ENCODE data around the gene CSAG3.
"Not testable (repeated sequence)": the region's sequence is repeated elsewhere in the genome, so short reads cannot be mapped to it uniquely, and the experiment has no call there.

The CSAG3 gene

DNA sequence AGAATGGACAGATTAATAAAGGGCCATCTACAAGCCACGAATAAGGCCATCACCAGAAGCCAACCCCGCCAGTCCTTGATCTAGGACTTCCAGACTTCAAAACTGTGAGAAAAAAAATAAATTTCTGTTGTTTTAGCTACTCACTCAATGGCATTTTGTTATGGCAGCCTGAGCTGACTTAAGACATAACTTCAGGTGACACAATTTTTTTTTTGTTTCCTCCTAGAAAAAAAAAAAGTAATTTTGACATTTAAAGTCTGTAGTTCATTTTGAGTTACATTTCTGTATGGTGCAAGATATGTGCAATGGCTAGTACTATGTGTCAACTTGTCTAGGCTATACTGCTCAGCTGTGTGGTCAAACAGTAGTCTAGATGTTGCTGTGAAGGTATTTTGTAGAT, at the start of gene CSAG3:
TSS of gene CSAG3 (plus strand) at position 301 of the 400 bp plus-strand sequence.
- DNase-seq (ENCODE audit: low read depth) = not testable (repeated sequence)

DNA sequence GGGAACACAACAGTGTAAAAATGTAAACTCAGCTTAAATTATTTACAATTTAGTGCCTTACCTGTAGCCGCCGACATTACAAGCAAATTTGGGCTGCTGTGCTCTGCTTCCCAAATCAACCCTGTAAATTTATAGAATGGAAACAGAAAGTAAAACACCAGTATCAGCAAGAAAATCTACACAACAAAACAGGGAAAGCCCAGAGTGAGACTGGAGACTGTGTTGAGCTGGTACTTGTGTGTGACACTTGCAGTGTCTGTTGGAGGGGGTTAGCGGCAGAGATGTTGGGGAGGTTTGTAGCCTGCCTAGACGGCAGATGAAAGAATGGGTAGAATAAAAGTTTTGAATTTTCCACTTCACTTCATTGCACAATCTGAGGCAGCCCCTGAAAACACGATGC, 45.8 kb upstream of the CSAG3 start:
- not testable (repeated sequence) for DNase-seq (ENCODE audit: low read depth)

DNA sequence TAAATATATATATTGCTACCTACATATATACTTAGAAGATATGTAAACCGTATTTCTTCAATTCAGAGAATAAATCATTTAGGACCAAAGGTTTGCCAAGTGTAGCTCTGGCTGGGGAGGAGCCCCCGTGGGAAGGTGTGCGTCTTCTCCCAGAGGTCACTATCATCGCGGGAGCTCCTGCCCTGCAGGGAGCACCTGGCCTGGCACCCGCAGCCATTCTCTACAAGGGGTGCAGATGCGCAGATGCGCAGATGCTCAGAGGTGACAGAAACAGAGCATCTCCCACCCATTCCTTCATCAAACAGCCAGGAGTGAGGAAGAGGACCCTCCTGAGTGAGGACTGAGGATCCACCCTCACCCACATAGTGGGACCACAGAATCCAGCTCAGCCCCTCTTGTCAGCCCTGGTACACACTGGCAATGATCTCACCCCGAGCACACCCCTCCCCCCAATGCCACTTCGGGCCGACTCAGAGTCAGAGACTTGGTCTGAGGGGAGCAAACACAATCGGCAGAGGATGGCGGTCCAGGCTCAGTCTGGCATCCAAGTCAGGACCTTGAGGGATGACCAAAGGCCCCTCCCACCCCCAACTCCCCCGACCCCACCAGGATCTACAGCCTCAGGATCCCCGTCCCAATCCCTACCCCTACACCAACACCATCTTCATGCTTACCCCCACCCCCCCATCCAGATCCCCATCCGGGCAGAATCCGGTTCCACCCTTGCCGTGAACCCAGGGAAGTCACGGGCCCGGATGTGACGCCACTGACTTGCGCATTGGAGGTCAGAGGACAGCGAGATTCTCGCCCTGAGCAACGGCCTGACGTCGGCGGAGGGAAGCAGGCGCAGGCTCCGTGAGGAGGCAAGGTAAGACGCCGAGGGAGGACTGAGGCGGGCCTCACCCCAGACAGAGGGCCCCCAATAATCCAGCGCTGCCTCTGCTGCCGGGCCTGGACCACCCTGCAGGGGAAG, 44.9 kb upstream of the CSAG3 start, which contains the start of gene MAGEA2B:
TSS of gene MAGEA2B (plus strand) at position 814 of the 973 bp plus-strand sequence. CDS start 2,479 bp downstream, outside the sequence.
- DNase-seq (ENCODE audit: low read depth) = not testable (repeated sequence)

DNA sequence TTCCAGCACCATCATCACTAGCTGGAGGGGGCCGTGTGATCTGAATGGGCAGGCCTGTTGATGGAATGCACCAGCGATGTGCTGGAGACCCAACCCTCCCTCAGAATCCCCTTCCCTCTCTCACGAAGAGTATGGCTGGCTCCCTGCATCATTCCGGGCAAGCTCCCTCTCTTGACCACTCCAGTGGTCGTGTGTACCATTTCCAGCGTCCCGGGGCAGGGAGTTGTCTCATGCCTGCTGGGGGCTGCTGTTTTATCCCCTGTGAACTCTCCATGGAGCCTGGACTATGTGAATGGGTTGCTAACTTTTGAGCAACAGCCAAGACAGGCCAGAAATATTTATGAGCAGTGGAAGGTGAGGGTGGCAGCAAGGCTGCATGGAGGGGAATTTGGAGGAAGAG, 33.6 kb upstream of the CSAG3 start:
- DNase-seq (ENCODE audit: low read depth) = no peak

DNA sequence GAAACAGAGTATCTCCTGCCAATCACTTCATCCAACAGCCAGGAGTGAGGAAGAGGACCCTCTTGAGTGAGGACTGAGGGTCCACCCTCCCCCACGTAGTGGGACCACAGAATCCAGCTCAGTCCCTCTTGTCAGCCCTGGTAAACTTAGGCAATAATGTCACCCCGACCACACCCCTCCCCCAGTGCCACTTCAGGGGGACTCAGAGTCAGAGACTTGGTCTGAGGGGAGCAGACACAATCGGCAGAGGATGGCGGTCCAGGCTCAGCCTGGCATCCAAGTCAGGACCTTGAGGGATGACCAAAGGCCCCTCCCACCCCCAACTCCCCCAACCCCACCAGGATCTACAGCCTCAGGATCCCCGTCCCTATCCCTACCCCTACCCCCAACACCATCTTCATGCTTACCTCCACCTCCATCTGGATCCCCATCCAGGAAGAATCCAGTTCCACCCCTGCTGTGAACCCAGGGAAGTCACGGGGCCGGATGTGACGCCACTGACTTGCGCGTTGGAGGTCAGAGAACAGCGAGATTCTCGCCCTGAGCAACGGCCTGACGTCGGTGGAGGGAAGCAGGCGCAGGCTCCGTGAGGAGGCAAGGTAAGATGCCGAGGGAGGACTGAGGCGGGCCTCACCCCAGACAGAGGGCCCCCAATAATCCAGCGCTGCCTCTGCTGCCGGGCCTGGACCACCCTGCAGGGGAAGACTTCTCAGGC, 25.6 kb upstream of the CSAG3 start, which contains the start of the genes CSAG1 and MAGEA12:
TSS of gene CSAG1 (minus strand) at position 461 of the 715 bp plus-strand sequence. CDS start 1,261 bp downstream, outside the sequence.
TSS of gene MAGEA12 (plus strand) at position 497 of the 715 bp plus-strand sequence. CDS start 2,405 bp downstream, outside the sequence.
- no peak for DNase-seq (ENCODE audit: low read depth)

DNA sequence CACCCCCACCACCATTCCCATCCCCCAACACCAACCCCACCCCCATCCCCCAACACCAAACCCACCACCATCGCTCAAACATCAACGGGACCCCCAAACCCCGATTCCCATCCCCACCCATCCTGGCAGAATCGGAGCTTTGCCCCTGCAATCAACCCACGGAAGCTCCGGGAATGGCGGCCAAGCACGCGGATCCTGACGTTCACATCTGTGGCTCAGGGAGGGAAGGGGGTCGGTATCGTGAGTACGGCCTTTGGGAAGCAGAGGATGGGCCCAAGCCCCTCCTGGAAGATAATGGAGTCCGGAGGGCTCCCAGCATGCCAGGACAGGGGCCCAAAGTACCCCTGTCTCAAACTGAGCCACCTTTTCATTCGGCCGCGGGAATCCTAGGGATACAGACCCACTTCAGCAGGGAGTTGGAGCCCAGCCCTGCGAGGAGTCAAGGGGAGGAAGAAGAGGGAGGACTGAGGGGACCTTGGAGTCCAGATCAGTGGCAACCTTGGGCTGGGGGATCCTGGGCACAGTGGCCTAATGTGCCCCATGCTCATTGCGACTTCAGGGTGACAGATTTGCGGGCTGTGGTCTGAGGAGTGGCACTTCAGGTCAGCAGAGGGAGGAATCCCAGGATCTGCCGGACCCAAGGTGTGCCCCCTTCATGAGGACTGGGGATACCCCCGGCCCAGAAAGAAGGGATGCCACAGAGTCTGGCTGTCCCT, 24.7 kb upstream of the CSAG3 start:
- not testable (repeated sequence) for DNase-seq (ENCODE audit: low read depth)

DNA sequence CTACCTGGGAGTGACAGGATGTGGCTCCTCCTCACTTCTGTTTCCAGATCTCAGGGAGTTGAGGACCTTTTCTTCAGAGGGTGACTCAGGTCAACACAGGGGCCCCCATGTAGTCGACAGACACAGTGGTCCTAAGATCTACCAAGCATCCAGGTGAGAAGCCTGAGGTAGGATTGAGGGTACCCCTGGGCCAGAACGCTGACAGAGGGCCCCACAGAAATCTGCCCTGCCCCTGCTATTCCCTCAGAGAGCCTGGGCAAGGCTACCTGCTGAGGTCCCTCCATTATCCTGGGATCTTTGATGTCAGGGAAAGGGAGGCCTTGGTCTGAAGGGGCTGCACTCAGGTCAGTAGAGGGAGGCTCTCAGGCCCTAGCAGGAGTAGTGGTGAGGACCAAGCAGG, 23.9 kb upstream of the CSAG3 start:
- no peak for DNase-seq (ENCODE audit: low read depth)

DNA sequence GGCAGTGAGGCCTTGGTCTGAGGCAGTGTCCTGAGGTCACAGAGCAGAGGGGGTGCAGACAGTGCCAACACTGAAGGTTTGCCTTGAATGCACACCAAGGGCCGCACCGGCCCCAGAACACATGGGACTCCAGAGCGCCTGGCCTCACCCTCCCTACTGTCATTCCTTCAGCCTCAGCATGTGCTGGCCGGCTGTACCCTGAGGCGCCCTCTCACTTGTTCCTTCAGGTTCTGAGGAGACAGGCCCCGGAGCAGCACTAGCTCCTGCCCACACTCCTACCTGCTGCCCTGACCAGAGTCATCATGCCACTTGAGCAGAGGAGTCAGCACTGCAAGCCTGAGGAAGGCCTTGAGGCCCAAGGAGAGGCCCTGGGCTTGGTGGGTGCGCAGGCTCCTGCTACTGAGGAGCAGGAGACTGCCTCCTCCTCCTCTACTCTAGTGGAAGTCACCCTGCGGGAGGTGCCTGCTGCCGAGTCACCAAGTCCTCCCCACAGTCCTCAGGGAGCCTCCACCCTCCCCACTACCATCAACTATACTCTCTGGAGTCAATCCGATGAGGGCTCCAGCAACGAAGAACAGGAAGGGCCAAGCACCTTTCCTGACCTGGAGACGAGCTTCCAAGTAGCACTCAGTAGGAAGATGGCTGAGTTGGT, 23.0 kb upstream of the CSAG3 start:
- no peak for DNase-seq (ENCODE audit: low read depth)

DNA sequence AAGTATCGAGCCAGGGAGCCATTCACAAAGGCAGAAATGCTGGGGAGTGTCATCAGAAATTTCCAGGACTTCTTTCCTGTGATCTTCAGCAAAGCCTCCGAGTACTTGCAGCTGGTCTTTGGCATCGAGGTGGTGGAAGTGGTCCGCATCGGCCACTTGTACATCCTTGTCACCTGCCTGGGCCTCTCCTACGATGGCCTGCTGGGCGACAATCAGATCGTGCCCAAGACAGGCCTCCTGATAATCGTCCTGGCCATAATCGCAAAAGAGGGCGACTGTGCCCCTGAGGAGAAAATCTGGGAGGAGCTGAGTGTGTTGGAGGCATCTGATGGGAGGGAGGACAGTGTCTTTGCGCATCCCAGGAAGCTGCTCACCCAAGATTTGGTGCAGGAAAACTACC, 22.5 kb upstream of the CSAG3 start:
- DNase-seq (ENCODE audit: low read depth) = not testable (repeated sequence)

DNA sequence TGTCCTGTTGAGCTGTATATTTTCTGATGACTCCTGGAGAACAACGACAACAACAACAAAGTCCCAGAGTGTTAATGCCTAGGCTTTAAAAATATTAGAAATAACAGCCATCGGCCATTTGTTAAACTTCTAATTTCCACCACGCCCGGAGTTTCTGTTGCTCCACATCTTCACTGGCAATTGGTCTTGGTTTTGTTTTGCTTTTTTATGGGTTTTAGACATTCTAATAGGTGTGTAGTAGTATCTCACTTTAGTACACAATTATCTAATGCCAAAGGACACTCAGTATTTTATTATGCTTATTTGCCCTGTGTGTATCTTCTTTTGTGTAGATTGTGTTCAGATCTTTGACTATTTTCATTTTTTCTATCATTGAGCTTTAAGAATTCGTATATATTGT, 20.5 kb upstream of the CSAG3 start:
- DNase-seq (ENCODE audit: low read depth) = no peak

DNA sequence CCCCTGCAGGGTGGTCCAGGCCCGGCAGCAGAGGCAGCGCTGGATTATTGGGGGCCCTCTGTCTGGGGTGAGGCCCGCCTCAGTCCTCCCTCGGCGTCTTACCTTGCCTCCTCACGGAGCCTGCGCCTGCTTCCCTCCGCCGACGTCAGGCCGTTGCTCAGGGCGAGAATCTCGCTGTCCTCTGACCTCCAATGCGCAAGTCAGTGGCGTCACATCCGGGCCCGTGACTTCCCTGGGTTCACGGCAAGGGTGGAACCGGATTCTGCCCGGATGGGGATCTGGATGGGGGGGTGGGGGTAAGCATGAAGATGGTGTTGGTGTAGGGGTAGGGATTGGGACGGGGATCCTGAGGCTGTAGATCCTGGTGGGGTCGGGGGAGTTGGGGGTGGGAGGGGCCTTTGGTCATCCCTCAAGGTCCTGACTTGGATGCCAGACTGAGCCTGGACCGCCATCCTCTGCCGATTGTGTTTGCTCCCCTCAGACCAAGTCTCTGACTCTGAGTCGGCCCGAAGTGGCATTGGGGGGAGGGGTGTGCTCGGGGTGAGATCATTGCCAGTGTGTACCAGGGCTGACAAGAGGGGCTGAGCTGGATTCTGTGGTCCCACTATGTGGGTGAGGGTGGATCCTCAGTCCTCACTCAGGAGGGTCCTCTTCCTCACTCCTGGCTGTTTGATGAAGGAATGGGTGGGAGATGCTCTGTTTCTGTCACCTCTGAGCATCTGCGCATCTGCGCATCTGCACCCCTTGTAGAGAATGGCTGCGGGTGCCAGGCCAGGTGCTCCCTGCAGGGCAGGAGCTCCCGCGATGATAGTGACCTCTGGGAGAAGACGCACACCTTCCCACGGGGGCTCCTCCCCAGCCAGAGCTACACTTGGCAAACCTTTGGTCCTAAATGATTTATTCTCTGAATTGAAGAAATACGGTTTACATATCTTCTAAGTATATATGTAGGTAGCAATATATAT, 5.0 kb upstream of the CSAG3 start, which contains the start of gene MAGEA2:
TSS of gene MAGEA2 (minus strand) at position 157 of the 965 bp plus-strand sequence. CDS start 2,479 bp downstream, outside the sequence.
- DNase-seq (ENCODE audit: low read depth) = not testable (repeated sequence)

DNA sequence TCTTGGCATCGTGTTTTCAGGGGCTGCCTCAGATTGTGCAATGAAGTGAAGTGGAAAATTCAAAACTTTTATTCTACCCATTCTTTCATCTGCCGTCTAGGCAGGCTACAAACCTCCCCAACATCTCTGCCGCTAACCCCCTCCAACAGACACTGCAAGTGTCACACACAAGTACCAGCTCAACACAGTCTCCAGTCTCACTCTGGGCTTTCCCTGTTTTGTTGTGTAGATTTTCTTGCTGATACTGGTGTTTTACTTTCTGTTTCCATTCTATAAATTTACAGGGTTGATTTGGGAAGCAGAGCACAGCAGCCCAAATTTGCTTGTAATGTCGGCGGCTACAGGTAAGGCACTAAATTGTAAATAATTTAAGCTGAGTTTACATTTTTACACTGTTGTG, 4.1 kb upstream of the CSAG3 start:
- DNase-seq (ENCODE audit: low read depth) = not testable (repeated sequence)

DNA sequence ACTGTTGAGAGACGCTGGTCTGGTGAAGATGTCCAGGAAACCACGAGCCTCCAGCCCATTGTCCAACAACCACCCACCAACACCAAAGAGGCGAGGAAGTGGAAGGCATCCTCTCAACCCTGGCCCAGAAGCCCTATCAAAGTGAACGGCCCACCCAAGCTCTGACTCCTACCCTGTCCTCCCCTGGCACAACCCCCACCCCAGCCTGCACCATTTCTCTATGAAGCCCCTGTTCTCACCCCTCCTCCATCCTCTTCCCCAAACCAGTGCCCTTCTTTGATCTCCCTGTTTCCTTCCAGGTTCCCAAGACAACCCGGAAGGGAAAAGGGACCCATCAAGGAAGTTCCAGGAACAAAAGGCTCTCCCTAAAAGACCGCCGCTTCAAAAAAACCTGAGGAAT, 526 bp downstream of the CSAG3 start:
- DNase-seq (ENCODE audit: low read depth) = not testable (repeated sequence)

DNA sequence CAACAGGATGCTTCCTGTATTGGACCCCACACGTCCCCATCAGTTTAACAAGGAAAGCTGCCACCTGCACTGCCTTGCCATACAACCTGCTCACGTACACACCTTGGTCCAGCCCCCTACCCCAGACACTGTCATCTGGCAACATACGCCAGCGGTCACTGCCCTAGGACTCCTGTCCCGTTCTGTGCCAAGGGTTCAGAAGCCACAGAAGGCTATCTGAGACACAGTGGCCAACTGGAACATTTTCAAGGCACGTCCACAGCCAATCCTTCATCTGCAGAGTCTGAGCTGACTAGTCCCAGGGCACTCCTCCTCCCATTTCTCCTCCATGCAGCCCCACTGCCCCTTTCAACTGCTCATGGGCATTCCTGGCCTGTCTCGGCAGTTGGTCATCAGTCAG, 2.6 kb downstream of the CSAG3 start:
- not testable (repeated sequence) for DNase-seq (ENCODE audit: low read depth)

DNA sequence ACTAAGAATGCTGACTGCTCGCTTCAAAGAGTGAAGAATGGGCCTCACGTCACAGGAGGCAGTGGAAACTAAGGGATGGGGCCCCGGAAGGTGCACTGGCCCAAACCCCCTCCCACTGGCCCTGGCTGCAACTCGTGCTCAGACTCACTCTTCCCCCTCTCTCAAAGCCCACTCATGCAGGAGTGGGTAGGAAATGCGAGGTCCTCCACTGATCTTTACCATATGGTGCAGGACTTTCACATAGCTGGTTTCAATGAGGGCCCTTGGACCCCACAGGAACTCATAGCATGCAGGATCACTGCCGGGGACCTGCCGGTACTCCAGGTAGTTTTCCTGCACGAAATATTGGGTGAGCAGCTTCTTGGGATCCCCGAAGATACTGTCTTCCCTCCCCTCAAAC, 7.5 kb downstream of the CSAG3 start:
- DNase-seq (ENCODE audit: low read depth) = not testable (repeated sequence)

DNA sequence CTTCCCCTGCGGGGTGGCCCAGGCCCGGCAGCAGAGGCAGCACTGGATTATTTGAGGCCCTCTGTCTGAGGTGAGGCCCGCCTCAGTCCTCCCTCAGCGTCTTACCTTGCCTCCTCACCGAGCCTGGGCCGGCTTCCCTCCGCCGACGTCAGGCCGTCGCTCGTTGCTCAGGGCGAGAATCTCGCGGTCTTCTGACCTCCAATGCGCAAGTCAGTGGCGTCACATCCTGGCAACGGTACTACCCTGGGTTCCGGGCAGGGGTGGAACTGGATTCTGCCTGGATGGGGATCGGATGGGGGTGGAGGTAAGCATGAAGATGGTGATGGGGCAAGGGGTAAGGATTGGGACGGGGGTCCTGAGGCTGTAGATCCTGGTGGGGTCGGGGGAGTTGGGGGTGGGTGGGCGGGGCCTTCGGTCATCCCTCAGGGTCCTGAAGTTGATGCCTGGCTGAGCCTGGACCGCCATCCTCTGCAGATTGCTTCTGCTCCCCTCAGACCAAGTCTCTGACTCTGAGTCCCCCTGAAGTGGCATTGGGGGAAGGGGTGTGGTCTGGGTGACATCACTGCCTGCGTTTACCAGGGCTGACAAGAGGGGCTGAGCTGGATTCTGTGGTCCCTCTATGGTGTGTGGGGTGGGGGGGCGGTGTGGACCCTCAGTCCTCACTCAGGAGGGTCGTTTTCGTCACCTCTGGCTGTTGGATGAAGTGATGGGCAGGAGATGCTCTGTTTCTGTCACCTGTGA, 10.7 kb downstream of the CSAG3 start, which contains the start of gene MAGEA6:
TSS of gene MAGEA6 (minus strand) at position 141 of the 741 bp plus-strand sequence. CDS start 2,039 bp downstream, outside the sequence.
- DNase-seq (ENCODE audit: low read depth) = not testable (repeated sequence)

DNA sequence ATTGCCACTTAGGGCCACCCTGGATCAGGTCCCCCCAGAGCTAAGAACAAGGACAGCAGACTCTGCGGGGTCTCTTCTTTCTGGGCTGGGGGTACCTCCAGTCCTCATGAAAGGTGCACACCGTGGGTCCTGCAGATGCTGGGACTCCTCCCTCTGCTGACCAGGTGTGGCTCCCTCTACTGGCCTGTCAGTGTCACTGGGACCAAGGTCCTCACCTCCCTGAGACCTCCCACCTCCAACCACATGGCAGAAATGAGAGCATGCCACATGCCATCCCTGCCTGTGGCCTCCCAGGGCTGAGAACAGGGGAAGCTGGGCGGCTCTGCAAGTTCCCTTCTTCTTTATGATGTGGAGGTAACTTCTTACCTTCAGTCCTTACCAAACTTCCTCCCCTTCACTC, 28.0 kb downstream of the CSAG3 start:
- DNase-seq (ENCODE audit: low read depth) = not testable (repeated sequence)

DNA sequence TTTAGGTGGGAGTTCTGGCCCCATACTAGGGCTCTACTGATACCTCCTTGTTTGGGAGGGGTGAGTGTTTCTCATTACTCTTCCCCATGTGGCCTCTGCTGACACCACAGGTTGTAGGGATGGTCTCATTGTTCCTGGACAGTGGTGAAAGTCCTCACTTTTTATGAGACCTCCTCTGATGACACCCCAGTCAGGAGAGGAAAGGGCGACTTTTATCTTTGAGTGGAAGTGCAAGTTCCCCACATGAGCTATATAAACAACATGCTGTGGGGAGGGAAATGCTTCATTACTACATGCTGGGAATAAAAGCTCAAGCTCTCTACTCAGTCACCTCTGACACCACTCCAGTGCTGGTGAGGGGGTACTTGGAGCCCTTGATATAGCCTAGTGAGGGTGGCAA, 39.9 kb downstream of the CSAG3 start:
- DNase-seq (ENCODE audit: low read depth) = no peak

DNA sequence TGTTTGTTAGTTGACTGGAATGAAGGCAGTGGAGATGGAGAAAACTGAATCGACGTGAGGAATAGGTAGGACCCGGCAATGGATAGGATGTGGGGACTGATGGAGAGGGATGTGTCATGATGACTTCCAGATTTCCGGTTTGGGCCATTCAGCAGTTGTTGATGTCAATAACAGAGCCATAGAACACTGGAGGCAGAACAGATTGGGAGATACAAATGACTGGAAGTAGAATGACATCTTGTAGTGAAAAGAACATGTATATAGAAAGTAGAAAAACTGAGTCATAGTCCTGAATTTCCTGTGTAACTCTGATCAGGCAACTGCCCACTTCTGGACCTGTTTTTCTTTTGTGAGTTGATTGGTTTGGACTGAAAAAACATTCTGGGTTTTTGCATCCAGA, 47.0 kb downstream of the CSAG3 start:
- DNase-seq (ENCODE audit: low read depth) = no peak

All from GM04503 (cell line).